Measurements from ENCODE around the gene GATAD2B.
"Not testable (repeated sequence)": the region's sequence is repeated elsewhere in the genome, so short reads cannot be mapped to it uniquely, and the experiment has no call there.

The GATAD2B gene

DNA sequence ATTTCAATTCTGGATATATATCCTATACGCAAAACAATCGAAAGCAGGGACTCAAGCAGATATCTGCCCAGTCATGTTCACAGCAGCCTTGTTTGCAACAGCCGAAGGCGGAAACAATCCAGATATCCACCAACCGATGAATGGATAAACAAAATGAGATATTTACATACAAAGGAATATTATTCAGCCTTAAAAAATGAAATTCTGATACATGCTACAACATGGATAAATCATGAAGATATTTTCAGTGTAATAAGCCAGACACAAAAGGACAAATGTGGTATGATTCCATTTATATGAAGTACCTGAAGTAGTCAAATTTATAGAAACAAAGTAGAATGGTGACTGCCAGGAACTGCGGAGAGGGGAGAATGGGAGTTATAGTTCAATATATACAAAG, 15.6 kb downstream of the GATAD2B start:
- no peak for FAIRE-seq
- no peak for TF ChIP-seq POLR2A (IDR thresholded peaks at IDR 0.05; ENCODE audit: low read depth, low read length)

DNA sequence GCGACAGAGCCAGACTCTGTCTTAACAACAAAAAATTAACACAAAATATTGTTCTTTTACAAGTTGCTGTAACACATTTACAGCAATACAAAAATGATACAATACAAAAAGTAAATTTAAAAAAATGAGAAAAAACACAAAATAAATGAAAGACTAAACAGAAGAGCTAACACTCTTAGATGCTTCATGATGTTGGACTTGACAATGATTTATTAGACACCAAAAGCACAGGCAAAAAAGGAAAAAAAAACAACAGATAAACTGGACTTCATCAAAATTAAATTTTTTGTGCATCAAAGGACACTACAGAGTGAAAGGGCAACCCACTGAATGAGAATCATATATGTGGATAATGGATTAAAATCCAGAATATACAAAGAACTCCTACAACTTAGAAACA, 16.4 kb downstream of the GATAD2B start:
- TF ChIP-seq POLR2A (IDR thresholded peaks at IDR 0.05; ENCODE audit: low read depth, low read length): no peak
- FAIRE-seq (no peak), DNase-seq (ENCODE audit: insufficient read length, low spot score) (no peak)

More for the DNA sequence above, 15.6 kb downstream of the GATAD2B start:
- no peak for DNase-seq (ENCODE audit: insufficient read length, low spot score)

GRCh38 chr1:153905908-153906307, 16.9 kb downstream of the GATAD2B start:
- FAIRE-seq; DNase-seq (ENCODE audit: insufficient read length, low spot score): not testable (repeated sequence)

- TF ChIP-seq POLR2A (IDR thresholded peaks at IDR 0.05; ENCODE audit: low read depth, low read length): no peak
- DNase-seq (ENCODE audit: insufficient read length, low spot score) (no peak), FAIRE-seq (no peak)
These were observed 18.8 kb downstream of the GATAD2B start for GRCh38 chr1:153903841-153904455.

GRCh38 chr1:153899509-153899908, 23.3 kb downstream of the GATAD2B start:
- no peak for TF ChIP-seq POLR2A (IDR thresholded peaks at IDR 0.05; ENCODE audit: low read depth, low read length)
- FAIRE-seq (no peak), DNase-seq (ENCODE audit: insufficient read length, low spot score) (no peak)

DNA sequence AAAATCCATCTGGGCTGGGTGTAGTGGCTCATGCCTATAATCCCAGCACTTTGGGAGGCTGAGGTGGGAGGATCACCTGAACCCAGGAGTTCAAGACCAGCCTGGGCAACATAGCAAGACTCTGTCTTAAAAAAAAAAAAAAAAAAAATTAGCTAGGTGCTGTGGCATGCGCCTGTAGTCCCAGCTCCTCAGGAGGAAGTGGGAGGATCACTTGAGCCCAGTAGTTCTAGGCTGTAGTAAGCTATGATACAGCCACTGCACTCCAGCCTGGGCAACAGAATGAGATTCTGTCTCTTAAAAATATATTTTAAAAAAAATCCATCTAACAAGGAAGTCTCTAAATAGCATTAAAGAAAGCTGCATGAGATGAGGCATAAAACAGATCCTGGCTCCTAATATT, 26.9 kb downstream of the GATAD2B start:
- FAIRE-seq; DNase-seq (ENCODE audit: insufficient read length, low spot score): not testable (repeated sequence)

DNA sequence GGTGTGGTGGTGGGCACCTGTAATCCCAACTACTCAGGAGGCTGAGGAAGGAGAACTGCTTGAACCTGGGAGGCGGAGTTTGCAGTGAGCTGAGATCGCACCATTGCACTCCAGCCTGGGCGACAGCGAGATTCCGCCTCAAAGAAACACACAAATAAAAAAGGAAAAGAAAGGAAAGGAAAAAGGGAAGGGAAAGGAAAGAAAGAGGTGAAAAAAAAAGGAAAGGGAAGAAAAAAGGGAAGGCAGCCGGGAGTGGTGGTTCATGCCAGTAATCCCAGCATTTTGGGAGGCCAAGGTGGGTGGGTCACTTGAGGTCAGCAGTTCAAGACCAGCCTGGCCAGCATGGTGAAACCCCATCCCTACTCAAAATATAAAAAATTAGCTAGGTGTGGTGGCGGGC, 31.7 kb downstream of the GATAD2B start:
- FAIRE-seq: not testable (repeated sequence)

GRCh38 chr1:153888533-153888932, 34.2 kb downstream of the GATAD2B start:
- FAIRE-seq (no peak), DNase-seq (ENCODE audit: insufficient read length, low spot score) (no peak)
- no peak for TF ChIP-seq POLR2A (IDR thresholded peaks at IDR 0.05; ENCODE audit: low read depth, low read length)

More for the DNA sequence above, 31.7 kb downstream of the GATAD2B start:
- not testable (repeated sequence) for DNase-seq (ENCODE audit: insufficient read length, low spot score)

- FAIRE-seq: no peak
- no peak for TF ChIP-seq POLR2A (IDR thresholded peaks at IDR 0.05; ENCODE audit: low read depth, low read length)
- no peak for DNase-seq (ENCODE audit: insufficient read length, low spot score)
These were observed 36.6 kb downstream of the GATAD2B start for GRCh38 chr1:153886127-153886526.

GRCh38 chr1:153883223-153883622, 39.5 kb downstream of the GATAD2B start:
- TF ChIP-seq POLR2A (IDR thresholded peaks at IDR 0.05; ENCODE audit: low read depth, low read length): no peak
- FAIRE-seq (no peak), DNase-seq (ENCODE audit: insufficient read length, low spot score) (no peak)

GRCh38 chr1:153882296-153882912, 40.4 kb downstream of the GATAD2B start:
- no peak for DNase-seq (ENCODE audit: insufficient read length, low spot score)
- FAIRE-seq: no peak
- TF ChIP-seq POLR2A (IDR thresholded peaks at IDR 0.05; ENCODE audit: low read depth, low read length): no peak

DNA sequence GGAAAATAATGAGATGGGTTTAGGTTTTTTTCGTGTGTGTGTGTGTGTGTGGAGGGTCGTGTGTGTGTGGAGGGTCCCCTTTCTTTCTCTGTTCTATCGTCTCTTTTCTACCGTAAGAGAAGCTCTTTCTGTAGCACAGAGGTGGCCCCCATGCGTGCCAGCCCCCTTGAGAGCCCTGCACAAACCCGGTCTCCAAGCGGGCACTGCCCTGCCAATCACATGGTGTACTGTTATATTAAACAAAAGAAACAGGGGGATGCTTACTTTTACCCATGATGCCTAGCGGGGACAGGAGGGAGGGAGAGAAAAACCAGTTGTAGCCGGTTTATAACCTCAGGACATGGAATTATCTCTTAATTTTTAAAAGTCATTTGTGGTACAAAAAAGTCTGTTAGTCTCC, 41.0 kb downstream of the GATAD2B start:
- no peak for FAIRE-seq
- TF ChIP-seq POLR2A (IDR thresholded peaks at IDR 0.05; ENCODE audit: low read depth, low read length): no peak
- no peak for DNase-seq (ENCODE audit: insufficient read length, low spot score)

DNA sequence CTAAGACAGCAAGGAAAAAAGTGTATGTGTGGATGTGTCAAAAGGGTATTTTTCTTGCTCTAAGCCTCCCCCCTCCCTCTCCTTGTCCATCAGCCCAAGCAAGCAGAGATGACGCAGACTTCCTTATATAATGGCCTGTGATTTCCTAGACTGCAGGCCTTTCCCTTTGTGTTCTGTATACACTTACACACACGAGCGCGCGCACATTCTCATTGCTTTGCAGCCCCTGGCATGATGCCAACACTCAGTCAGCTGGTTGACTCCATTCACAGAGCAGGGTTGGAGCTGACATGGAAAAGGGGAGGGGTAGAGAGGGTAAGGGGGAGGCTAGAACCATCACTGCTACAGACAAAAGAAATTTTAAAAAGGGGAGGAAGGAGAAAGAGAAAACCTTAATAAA, 41.8 kb downstream of the GATAD2B start:
- no peak for DNase-seq (ENCODE audit: insufficient read length, low spot score)
- no peak for TF ChIP-seq POLR2A (IDR thresholded peaks at IDR 0.05; ENCODE audit: low read depth, low read length)
- FAIRE-seq: no peak

DNA sequence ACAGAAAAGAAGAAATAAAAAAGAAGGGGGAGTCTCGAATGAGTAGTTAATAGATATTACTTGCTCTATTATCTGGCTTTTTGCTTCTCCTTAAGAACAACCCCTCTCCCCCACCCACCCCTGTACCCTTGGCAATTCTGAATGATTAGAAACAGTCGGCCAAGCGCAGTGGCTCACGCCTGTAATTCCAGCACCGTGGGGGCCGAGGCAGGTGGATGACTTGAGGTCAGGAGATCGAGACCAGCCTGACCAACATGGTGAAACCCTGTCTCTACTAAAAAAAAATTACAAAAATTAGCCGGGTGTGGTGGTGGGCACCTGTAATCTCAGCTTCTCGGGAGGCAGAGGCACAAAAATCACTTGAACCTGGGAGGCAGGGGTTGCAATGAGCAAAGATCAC, 42.7 kb downstream of the GATAD2B start:
- TF ChIP-seq POLR2A (IDR thresholded peaks at IDR 0.05; ENCODE audit: low read depth, low read length): no peak
- no peak for FAIRE-seq
- no peak for DNase-seq (ENCODE audit: insufficient read length, low spot score)

DNA sequence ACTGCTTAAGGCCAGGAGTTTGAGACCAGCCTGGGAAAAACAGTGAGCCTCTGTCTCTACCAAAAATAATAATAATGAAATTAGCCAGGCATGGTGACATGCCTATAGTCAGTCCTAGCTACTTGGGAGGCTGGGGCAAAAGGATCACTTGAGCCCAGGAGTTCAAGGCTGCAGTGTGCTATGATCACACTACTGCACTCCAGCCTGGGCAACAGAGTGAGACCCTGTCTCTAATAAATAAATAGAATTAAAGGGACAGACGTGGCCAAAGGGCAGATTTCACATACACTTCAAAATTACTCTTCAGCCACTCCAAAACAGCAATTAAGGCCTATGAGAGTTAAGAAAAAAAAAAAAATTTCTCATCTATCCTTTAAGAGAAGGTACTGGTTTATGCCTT, 45.7 kb downstream of the GATAD2B start:
- FAIRE-seq: no peak
- no peak for TF ChIP-seq POLR2A (IDR thresholded peaks at IDR 0.05; ENCODE audit: low read depth, low read length)

GRCh38 chr1:153872934-153873333, 49.8 kb downstream of the GATAD2B start:
- no peak for DNase-seq (ENCODE audit: insufficient read length, low spot score)
- FAIRE-seq: no peak
- TF ChIP-seq POLR2A (IDR thresholded peaks at IDR 0.05; ENCODE audit: low read depth, low read length): no peak

More for the DNA sequence above, 45.7 kb downstream of the GATAD2B start:
- DNase-seq (ENCODE audit: insufficient read length, low spot score): no peak
